ENCODE measurements around the gene EIF4A2. TPM values are rescaled to one million over a fixed set of nuclear protein-coding genes. Genes with fewer than 3 reads are reported as not detected.

The EIF4A2 gene
- total and polyA plus RNA-seq, 10 of the 15 experiments (the other 5 are each of a cell fraction or from before 2014, with no cell fraction given) = 154 to 680 (median 259) TPM

DNA sequence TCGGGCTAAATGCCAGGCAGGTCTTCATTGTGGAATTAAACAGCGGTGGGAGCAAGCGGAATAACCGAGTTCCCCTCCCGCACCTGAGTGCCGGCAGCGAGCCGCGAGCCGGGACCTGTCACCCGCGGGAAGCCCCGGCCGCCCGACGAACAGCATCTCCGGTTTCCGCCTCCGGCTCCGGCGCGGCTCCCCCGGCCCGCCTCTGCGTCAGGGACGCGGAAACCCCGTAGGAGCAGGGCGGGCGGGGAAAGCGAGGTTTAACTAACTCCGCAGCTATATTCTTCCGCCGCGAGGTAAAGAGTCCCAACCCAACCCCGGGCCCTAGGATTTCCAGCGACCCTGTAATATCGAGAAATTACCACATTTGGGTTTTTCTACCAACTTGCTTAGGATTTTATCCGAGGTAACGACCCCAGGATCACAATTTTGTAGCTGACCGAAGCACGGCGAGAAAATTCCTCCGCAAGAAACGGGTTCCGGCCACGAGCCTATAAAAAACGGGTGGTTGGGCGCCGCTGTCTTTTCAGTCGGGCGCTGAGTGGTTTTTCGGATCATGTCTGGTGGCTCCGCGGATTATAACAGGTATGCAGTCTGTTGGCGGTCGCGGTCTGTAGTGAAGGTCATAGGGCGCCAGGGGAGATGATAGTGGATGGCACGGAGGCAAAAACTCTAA lies at the start of gene EIF4A2 (continued):
- TF ChIP-seq RB1 (IDR thresholded peaks at IDR 0.05; ENCODE audit: borderline replicate concordance) (peak; percentile 97), RUNX3 (IDR thresholded peaks at IDR 0.05; ENCODE audit: low read length) (peak; percentile 85), TAF1 (IDR thresholded peaks at IDR 0.05; ENCODE audit: borderline replicate concordance, low read depth, low read length) (peak; percentile 100), NFYB (IDR thresholded peaks at IDR 0.05; ENCODE audit: insufficient read depth, low read depth, low read length) (no peak), BACH1 (IDR thresholded peaks at IDR 0.05; ENCODE audit: borderline replicate concordance) (peak; percentile 30), ZNF622 (IDR thresholded peaks at IDR 0.05) (no peak), ZNF207 (IDR thresholded peaks at IDR 0.05; ENCODE audit: borderline replicate concordance) (peak; percentile 95; the same call in 1 of the 2 replicates), HCFC1 (IDR thresholded peaks at IDR 0.05; ENCODE audit: low read length) (peak; percentile 33), FOXK2 (IDR thresholded peaks at IDR 0.05) (peak; percentile 39; the same call in 1 of the 2 replicates), CBX3 (IDR thresholded peaks at IDR 0.05; ENCODE audit: borderline replicate concordance, low read depth) (no peak), CHD4 (IDR thresholded peaks at IDR 0.05) (no peak), JUNB (IDR thresholded peaks at IDR 0.05) (no peak)
- TF ChIP-seq, protein P1, sequence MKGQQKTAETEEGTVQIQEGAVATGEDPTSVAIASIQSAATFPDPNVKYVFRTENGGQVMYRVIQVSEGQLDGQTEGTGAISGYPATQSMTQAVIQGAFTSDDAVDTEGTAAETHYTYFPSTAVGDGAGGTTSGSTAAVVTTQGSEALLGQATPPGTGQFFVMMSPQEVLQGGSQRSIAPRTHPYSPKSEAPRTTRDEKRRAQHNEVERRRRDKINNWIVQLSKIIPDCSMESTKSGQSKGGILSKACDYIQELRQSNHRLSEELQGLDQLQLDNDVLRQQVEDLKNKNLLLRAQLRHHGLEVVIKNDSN (IDR thresholded peaks at IDR 0.05; ENCODE audit: borderline replicate concordance, extremely low read length, insufficient read depth, low read depth, low read length) = no peak
- TF ChIP-seq, protein P2, sequence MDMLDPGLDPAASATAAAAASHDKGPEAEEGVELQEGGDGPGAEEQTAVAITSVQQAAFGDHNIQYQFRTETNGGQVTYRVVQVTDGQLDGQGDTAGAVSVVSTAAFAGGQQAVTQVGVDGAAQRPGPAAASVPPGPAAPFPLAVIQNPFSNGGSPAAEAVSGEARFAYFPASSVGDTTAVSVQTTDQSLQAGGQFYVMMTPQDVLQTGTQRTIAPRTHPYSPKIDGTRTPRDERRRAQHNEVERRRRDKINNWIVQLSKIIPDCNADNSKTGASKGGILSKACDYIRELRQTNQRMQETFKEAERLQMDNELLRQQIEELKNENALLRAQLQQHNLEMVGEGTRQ (IDR thresholded peaks at IDR 0.05; ENCODE audit: borderline replicate concordance, low read depth, low read length) = no peak
- TF ChIP-seq, protein P3, sequence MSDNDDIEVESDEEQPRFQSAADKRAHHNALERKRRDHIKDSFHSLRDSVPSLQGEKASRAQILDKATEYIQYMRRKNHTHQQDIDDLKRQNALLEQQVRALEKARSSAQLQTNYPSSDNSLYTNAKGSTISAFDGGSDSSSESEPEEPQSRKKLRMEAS (IDR thresholded peaks at IDR 0.05; ENCODE audit: low read depth, low read length) = peak; percentile 57; the same call in 1 of the 2 replicates
- TF ChIP-seq, protein P4, sequence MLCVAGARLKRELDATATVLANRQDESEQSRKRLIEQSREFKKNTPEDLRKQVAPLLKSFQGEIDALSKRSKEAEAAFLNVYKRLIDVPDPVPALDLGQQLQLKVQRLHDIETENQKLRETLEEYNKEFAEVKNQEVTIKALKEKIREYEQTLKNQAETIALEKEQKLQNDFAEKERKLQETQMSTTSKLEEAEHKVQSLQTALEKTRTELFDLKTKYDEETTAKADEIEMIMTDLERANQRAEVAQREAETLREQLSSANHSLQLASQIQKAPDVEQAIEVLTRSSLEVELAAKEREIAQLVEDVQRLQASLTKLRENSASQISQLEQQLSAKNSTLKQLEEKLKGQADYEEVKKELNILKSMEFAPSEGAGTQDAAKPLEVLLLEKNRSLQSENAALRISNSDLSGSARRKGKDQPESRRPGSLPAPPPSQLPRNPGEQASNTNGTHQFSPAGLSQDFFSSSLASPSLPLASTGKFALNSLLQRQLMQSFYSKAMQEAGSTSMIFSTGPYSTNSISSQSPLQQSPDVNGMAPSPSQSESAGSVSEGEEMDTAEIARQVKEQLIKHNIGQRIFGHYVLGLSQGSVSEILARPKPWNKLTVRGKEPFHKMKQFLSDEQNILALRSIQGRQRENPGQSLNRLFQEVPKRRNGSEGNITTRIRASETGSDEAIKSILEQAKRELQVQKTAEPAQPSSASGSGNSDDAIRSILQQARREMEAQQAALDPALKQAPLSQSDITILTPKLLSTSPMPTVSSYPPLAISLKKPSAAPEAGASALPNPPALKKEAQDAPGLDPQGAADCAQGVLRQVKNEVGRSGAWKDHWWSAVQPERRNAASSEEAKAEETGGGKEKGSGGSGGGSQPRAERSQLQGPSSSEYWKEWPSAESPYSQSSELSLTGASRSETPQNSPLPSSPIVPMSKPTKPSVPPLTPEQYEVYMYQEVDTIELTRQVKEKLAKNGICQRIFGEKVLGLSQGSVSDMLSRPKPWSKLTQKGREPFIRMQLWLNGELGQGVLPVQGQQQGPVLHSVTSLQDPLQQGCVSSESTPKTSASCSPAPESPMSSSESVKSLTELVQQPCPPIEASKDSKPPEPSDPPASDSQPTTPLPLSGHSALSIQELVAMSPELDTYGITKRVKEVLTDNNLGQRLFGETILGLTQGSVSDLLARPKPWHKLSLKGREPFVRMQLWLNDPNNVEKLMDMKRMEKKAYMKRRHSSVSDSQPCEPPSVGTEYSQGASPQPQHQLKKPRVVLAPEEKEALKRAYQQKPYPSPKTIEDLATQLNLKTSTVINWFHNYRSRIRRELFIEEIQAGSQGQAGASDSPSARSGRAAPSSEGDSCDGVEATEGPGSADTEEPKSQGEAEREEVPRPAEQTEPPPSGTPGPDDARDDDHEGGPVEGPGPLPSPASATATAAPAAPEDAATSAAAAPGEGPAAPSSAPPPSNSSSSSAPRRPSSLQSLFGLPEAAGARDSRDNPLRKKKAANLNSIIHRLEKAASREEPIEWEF (IDR thresholded peaks at IDR 0.05; ENCODE audit: insufficient replicate concordance, low read depth, low read length) = no peak
- TF ChIP-seq, protein P5, sequence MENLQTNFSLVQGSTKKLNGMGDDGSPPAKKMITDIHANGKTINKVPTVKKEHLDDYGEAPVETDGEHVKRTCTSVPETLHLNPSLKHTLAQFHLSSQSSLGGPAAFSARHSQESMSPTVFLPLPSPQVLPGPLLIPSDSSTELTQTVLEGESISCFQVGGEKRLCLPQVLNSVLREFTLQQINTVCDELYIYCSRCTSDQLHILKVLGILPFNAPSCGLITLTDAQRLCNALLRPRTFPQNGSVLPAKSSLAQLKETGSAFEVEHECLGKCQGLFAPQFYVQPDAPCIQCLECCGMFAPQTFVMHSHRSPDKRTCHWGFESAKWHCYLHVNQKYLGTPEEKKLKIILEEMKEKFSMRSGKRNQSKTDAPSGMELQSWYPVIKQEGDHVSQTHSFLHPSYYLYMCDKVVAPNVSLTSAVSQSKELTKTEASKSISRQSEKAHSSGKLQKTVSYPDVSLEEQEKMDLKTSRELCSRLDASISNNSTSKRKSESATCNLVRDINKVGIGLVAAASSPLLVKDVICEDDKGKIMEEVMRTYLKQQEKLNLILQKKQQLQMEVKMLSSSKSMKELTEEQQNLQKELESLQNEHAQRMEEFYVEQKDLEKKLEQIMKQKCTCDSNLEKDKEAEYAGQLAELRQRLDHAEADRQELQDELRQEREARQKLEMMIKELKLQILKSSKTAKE (IDR thresholded peaks at IDR 0.05; ENCODE audit: low read depth, poor library complexity, severe bottlenecking) = peak; percentile 98
- TF ChIP-seq, protein P6, sequence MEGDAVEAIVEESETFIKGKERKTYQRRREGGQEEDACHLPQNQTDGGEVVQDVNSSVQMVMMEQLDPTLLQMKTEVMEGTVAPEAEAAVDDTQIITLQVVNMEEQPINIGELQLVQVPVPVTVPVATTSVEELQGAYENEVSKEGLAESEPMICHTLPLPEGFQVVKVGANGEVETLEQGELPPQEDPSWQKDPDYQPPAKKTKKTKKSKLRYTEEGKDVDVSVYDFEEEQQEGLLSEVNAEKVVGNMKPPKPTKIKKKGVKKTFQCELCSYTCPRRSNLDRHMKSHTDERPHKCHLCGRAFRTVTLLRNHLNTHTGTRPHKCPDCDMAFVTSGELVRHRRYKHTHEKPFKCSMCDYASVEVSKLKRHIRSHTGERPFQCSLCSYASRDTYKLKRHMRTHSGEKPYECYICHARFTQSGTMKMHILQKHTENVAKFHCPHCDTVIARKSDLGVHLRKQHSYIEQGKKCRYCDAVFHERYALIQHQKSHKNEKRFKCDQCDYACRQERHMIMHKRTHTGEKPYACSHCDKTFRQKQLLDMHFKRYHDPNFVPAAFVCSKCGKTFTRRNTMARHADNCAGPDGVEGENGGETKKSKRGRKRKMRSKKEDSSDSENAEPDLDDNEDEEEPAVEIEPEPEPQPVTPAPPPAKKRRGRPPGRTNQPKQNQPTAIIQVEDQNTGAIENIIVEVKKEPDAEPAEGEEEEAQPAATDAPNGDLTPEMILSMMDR (IDR thresholded peaks at IDR 0.05 in 2 of 3, conservative IDR thresholded peaks at IDR 0.05 in 1 of 3; ENCODE audit: control insufficient read depth in 2 of 3, extremely low read depth in 1 of 3, insufficient read depth in 1 of 3, low read depth in 3 of 3, low read length in 3 of 3) = no peak

Data from GM12878 (cell line).